GM23338 (cell line): ENCODE results near the gene PCP2. TPM values are rescaled to one million over a fixed set of nuclear protein-coding genes. Genes with fewer than 3 reads are reported as not detected.

Experiments
- ATAC-seq: fragments of 200-7000 bp; cut with Tn5 transposase; 3 replicates; pipeline ENCODE4 v1.9.1; 2020
- DNase-seq: peaks from one replicate; pipeline ENCODE4 v3.0.0-alpha.2; 2015; ENCODE audit warnings: low spot score
- H2AFZ ChIP-seq: fragments of 200-600 bp; sonication (generic); 2 replicates; pipeline ENCODE4 v1.8.0; 2016; ENCODE audit warnings: antibody characterized with exemption, mild to moderate bottlenecking, moderate library complexity
- H3F3A ChIP-seq: fragments of 200-600 bp; sonication (generic); replicated peaks from 2 replicates; pipeline ENCODE4 v1.8.0; 2017; ENCODE audit warnings: antibody characterized with exemption, mixed run types, low read depth
- H3K27ac ChIP-seq: fragments of 200-600 bp; sonication (generic); 2 replicates; pipeline ENCODE4 v1.6.1; 2016; ENCODE audit warnings: low read depth
- H3K27me3 ChIP-seq: fragments of 200-600 bp; sonication (generic); 2 replicates; pipeline ENCODE4 v1.8.0; 2016; ENCODE audit warnings: mild to moderate bottlenecking, mixed run types, moderate library complexity; ENCODE audit not compliant: insufficient read depth
- H3K36me3 ChIP-seq: fragments of 200-600 bp; sonication (generic); 2 replicates; pipeline ENCODE4 v1.8.0; 2016; ENCODE audit warnings: mild to moderate bottlenecking; ENCODE audit not compliant: insufficient read depth
- H3K4me1 ChIP-seq: fragments of 200-600 bp; sonication (generic); 2 replicates; pipeline ENCODE4 v1.8.0; 2016; ENCODE audit warnings: mild to moderate bottlenecking, moderate library complexity; ENCODE audit not compliant: insufficient read depth
- H3K4me2 ChIP-seq: fragments of 200-600 bp; sonication (generic); 2 replicates; pipeline ENCODE4 v1.7.1; 2017; ENCODE audit warnings: mixed run types
- H3K4me3 ChIP-seq: fragments of 200-600 bp; sonication (generic); 2 replicates; pipeline ENCODE4 v1.6.1; 2016; ENCODE audit warnings: mixed run types
- H3K79me2 ChIP-seq: fragments of 200-600 bp; sonication (generic); replicated peaks from 2 replicates; pipeline ENCODE4 v1.8.0; 2017; ENCODE audit warnings: mild to moderate bottlenecking; ENCODE audit not compliant: insufficient read depth
- H3K9me2 ChIP-seq: fragments of 200-600 bp; sonication (generic); 2 replicates; pipeline ENCODE4 v1.8.0; 2017; ENCODE audit not compliant: insufficient read depth
- H4K20me1 ChIP-seq: fragments of 200-600 bp; sonication (generic); replicated peaks from 2 replicates; pipeline ENCODE4 v1.8.0; 2017; ENCODE audit warnings: mild to moderate bottlenecking; ENCODE audit not compliant: insufficient read depth
- H3K27ac Mint-ChIP-seq: 2 replicates; pipeline ENCODE4 v1.8.0; 2020; ENCODE audit warnings: inconsistent platforms, mild to moderate bottlenecking, moderate library complexity, mixed read lengths
- H3K27me3 Mint-ChIP-seq: 3 replicates; pipeline ENCODE4 v1.8.0; 2022; ENCODE audit warnings: low read depth, mild to moderate bottlenecking, moderate library complexity, mixed read lengths, inconsistent platforms; ENCODE audit not compliant: insufficient read depth, poor library complexity
- H3K36me3 Mint-ChIP-seq: 3 replicates; pipeline ENCODE4 v1.8.0; 2021; ENCODE audit warnings: low read depth, mild to moderate bottlenecking, inconsistent platforms, moderate library complexity, mixed read lengths
- H3K4me1 Mint-ChIP-seq: 3 replicates; pipeline ENCODE4 v1.8.0; 2020; ENCODE audit warnings: mild to moderate bottlenecking, inconsistent platforms, mixed read lengths
- H3K4me3 Mint-ChIP-seq: 3 replicates; pipeline ENCODE4 v1.8.0; 2021; ENCODE audit warnings: moderate library complexity, mild to moderate bottlenecking, inconsistent platforms, mixed read lengths
- H3K9me3 Mint-ChIP-seq: 3 replicates; pipeline ENCODE4 v1.8.0; 2020; ENCODE audit warnings: moderate library complexity, mild to moderate bottlenecking, inconsistent platforms, mixed read lengths
- CREB1 ChIP-seq: fragments of 250-450 bp; sonication (Bioruptor Pico); IDR thresholded peaks from 2 replicates; pipeline ENCODE4 v1.5.0; 2020; ENCODE audit warnings: low read depth, mild to moderate bottlenecking, moderate library complexity
- CTCF ChIP-seq, 2 experiments: fragments of 200-600 bp in 1 of 2; sonication (generic) in 1 of 2; conservative IDR thresholded peaks; 2 replicates each; pipeline versions ENCODE4 v1.5.1 to v1.6.1; 2016 to 2017; ENCODE audit warnings: antibody characterized with exemption in 2 of 2, low read depth in 2 of 2, mild to moderate bottlenecking in 2 of 2, moderate library complexity in 1 of 2
- ETS1 ChIP-seq: IDR thresholded peaks from 2 replicates; pipeline ENCODE4 v1.6.1; 2016; ENCODE audit warnings: antibody characterized with exemption
- EZH2 ChIP-seq: fragments of 200-600 bp; sonication (generic); IDR thresholded peaks from one replicate; pipeline ENCODE4 v1.8.0; 2017; ENCODE audit warnings: antibody characterized with exemption, mild to moderate bottlenecking, low read depth; ENCODE audit not compliant: unreplicated experiment
- EZH2phosphoT487 ChIP-seq: fragments of 200-600 bp; sonication (generic); IDR thresholded peaks from one replicate; pipeline ENCODE4 v1.8.1; 2018; ENCODE audit warnings: antibody characterized with exemption; ENCODE audit not compliant: unreplicated experiment
- JUNB ChIP-seq: IDR thresholded peaks from one replicate; pipeline ENCODE4 v1.6.1; 2016; ENCODE audit warnings: antibody characterized with exemption; ENCODE audit not compliant: unreplicated experiment
- NANOG ChIP-seq: IDR thresholded peaks from 2 replicates; pipeline ENCODE4 v1.6.1; 2016; ENCODE audit warnings: antibody characterized with exemption, borderline replicate concordance
- POLR2AphosphoS5 ChIP-seq: IDR thresholded peaks from 2 replicates; pipeline ENCODE4 v1.6.1; 2016; ENCODE audit warnings: antibody characterized with exemption, low read depth
- REST ChIP-seq: IDR thresholded peaks from one replicate; pipeline ENCODE4 v1.6.1; 2018; ENCODE audit warnings: antibody characterized with exemption; ENCODE audit not compliant: unreplicated experiment
- STAT1 ChIP-seq: IDR thresholded peaks from one replicate; pipeline ENCODE4 v1.6.1; 2016; ENCODE audit warnings: antibody characterized with exemption; ENCODE audit not compliant: unreplicated experiment
- ZNF114 ChIP-seq: fragments of 250-450 bp; sonication (Bioruptor Pico); IDR thresholded peaks from 2 replicates; pipeline ENCODE4 v1.5.0; 2020; ENCODE audit warnings: mild to moderate bottlenecking, moderate library complexity
- ZNF331 ChIP-seq: fragments of 250-450 bp; sonication (Bioruptor Pico); IDR thresholded peaks from 2 replicates; pipeline ENCODE4 v1.5.0; 2020; ENCODE audit warnings: low read depth, mild to moderate bottlenecking, moderate library complexity
- ZNF462 ChIP-seq: fragments of 250-450 bp; sonication (Bioruptor Pico); IDR thresholded peaks from 2 replicates; pipeline ENCODE4 v1.5.0; 2020; ENCODE audit warnings: mild to moderate bottlenecking, moderate library complexity
- polyA plus RNA-seq: library from polyadenylated mRNA; unstranded; fragments of >200 nt; fragmentation: Nextera tagmentation; extraction: Ambion mirVana; gene quantifications from 2 replicates; pipeline ENCODE4 v1.2.1, GENCODE V29; 2016
- total RNA-seq: library from RNA; depleted of rRNA; stranded (reverse); fragments of >200 nt; shearing (Covaris generic); gene quantifications from 2 replicates; pipeline ENCODE4 v1.2.3, GENCODE V29; 2014

Gene PCP2
- total and polyA plus RNA-seq, 2 experiments from 2014 or later = not detected

- peaks cover 6% of the 10 kb centered on the region for H3K9me3 Mint-ChIP-seq
Measured at GRCh38 chr19:7676376-7676775, 42.9 kb upstream of the PCP2 start.

More at GRCh38 chr19:7676376-7676775, 42.9 kb upstream of the PCP2 start:
- Histone ChIP-seq H3K9me2 (no peaks in the 10 kb centered on the region), H2AFZ (no peak overlapping the region), H3K4me1 (no peaks in the 10 kb centered on the region), H3F3A (no peaks in the 10 kb centered on the region), H3K79me2 (0 out of 2 replicates have a peak, but pooled peaks cover 3% of the 10 kb centered on the region), H3K27ac (no peak overlapping the region), H4K20me1 (no peaks in the 10 kb centered on the region), H3K4me3 (no peak overlapping the region), H3K4me2 (no peak overlapping the region), H3K27me3 (peaks cover 17% of the 10 kb centered on the region; the same call in 1 of the 2 replicates), H3K36me3 (no peaks in the 10 kb centered on the region)
- Mint-ChIP-seq H3K4me1 (no peaks in the 10 kb centered on the region), H3K27ac (no peak overlapping the region), H3K4me3 (no peak overlapping the region), H3K27me3 (peaks cover 32% of the 10 kb centered on the region), H3K36me3 (no peaks in the 10 kb centered on the region)
- TF ChIP-seq NANOG (no peak), REST (no peak), ZNF114 (CRISPR knock-in tag) (no peak), ZNF462 (CRISPR knock-in tag) (no peak), EZH2phosphoT487 (no peak), JUNB (no peak), ETS1 (no peak), ZNF331 (CRISPR knock-in tag) (no peak), STAT1 (no peak), POLR2AphosphoS5 (no peak), EZH2 (no peak), CREB1 (CRISPR knock-in tag) (no peak), CTCF (conservative IDR thresholded peaks at IDR 0.05; ENCODE audit: low read depth in 2 of 2) (no peak)
- no peak for DNase-seq
- no peak for ATAC-seq
